OCI-LY7 (cell line): ENCODE measurements around the gene AQP11. TPM values are rescaled to one million over a fixed set of nuclear protein-coding genes. Genes with fewer than 3 reads are reported as not detected.

Source experiments
- BruUV-seq: library from RNA; stranded (reverse); fragments of 400-500 nt; replicated peaks from 2 replicates; lab custom pipeline; 2021; lab: Mats Ljungman, UMichigan
- CTCF ChIA-PET: fragments of 300-600 bp; sonication (Branson Sonifier 250); formaldehyde crosslinking; loops from one replicate; lab custom pipeline; 2022; ENCODE audit warnings: antibody characterized with exemption; ENCODE audit not compliant: unreplicated experiment; lab: Charles Lee
- POLR2A ChIA-PET: fragments of 300-600 bp; sonication (Branson Sonifier 250); formaldehyde crosslinking; loops from one replicate; lab custom pipeline; 2022; ENCODE audit warnings: antibody characterized with exemption; lab: Charles Lee
- DNase-seq: peaks from one replicate; pipeline ENCODE4 v3.0.0-alpha.2; 2015; ENCODE audit warnings: low spot score
- H2AFZ ChIP-seq: fragments of 200-600 bp; sonication (generic), shearing (Covaris generic); 2 replicates; pipeline ENCODE4 v1.6.1; 2014; ENCODE audit warnings: mild to moderate bottlenecking, antibody characterized with exemption, low read length, moderate library complexity
- H3K27ac ChIP-seq: fragments of 200-600 bp; sonication (generic); 2 replicates; pipeline ENCODE4 v1.5.1; 2014; ENCODE audit warnings: mixed run types, low read depth, mild to moderate bottlenecking, moderate library complexity, low read length, inconsistent platforms; ENCODE audit not compliant: poor library complexity, severe bottlenecking
- H3K36me3 ChIP-seq: fragments of 200-600 bp; sonication (generic); 2 replicates; pipeline ENCODE4 v1.6.1; 2014; ENCODE audit warnings: mild to moderate bottlenecking, antibody characterized with exemption, low read length, moderate library complexity, mixed read lengths; ENCODE audit not compliant: insufficient read depth
- H3K4me1 ChIP-seq: fragments of 200-600 bp; sonication (generic); 2 replicates; pipeline ENCODE4 v1.5.1; 2014; ENCODE audit warnings: mild to moderate bottlenecking, low read length; ENCODE audit not compliant: insufficient read depth, poor library complexity, severe bottlenecking
- H3K4me2 ChIP-seq: fragments of 200-600 bp; sonication (generic); 2 replicates; pipeline ENCODE4 v1.6.1; 2014; ENCODE audit warnings: mild to moderate bottlenecking, low read length
- H3K4me3 ChIP-seq: fragments of 200-600 bp; sonication (generic); 2 replicates; pipeline ENCODE4 v1.5.1; 2014; ENCODE audit warnings: mild to moderate bottlenecking, low read depth, low read length; ENCODE audit not compliant: poor library complexity, severe bottlenecking
- H3K79me2 ChIP-seq: fragments of 200-600 bp; sonication (generic); 2 replicates; pipeline ENCODE4 v1.6.1; 2016; ENCODE audit warnings: low read depth, mild to moderate bottlenecking, low read length, moderate library complexity, mixed read lengths; ENCODE audit not compliant: insufficient read depth
- H3K9me2 ChIP-seq: fragments of 200-600 bp; sonication (generic); 2 replicates; pipeline ENCODE4 v1.6.1; 2016; ENCODE audit warnings: mild to moderate bottlenecking, low read length, mixed read lengths; ENCODE audit not compliant: insufficient read depth
- H3K9me3 ChIP-seq: fragments of 200-600 bp; sonication (generic); 2 replicates; pipeline ENCODE4 v1.6.1; 2014; ENCODE audit warnings: mild to moderate bottlenecking, mixed run types, low read length, mixed read lengths
- H4K20me1 ChIP-seq: fragments of 200-600 bp; sonication (generic); 2 replicates; pipeline ENCODE4 v1.6.1; 2014; ENCODE audit warnings: mild to moderate bottlenecking, antibody characterized with exemption, low read length, moderate library complexity, mixed read lengths; ENCODE audit not compliant: insufficient read depth
- CTCF ChIP-seq: fragments of 200-600 bp; sonication (generic); conservative IDR thresholded peaks from 2 replicates; pipeline ENCODE4 v1.5.1; 2014; ENCODE audit warnings: mild to moderate bottlenecking, antibody characterized with exemption, low read length, moderate library complexity, mixed read lengths
- EZH2phosphoT487 ChIP-seq: fragments of 200-600 bp; sonication (generic); IDR thresholded peaks from 2 replicates; pipeline ENCODE4 v1.6.1; 2018; ENCODE audit warnings: low read depth, borderline replicate concordance, mild to moderate bottlenecking, mixed run types, antibody characterized with exemption, low read length, moderate library complexity, mixed read lengths
- intact Hi-C: fragments of 100-400 bp; cut with micrococcal nuclease; formaldehyde crosslinking; loops from one replicate; pipeline ENCODE4 v1.10.0; 2022; ENCODE audit not compliant: unreplicated experiment
- total RNA-seq, 2 experiments: library from RNA; depleted of rRNA in 1 of 2; stranded (reverse); fragments of >200 nt in 1 of 2; shearing (Covaris generic) in 1 of 2; gene quantifications; 2 replicates each; pipeline ENCODE4 v1.2.3, GENCODE V29; 2014 to 2022

AQP11 gene
- total RNA-seq, 2 experiments from 2014 or later: not detected

GRCh38 chr11:77650123-77650522 lies 60.4 kb downstream of the AQP11 start:
- intact Hi-C loops: no loop called here
- Histone ChIP-seq H3K4me2 (no peak overlapping the region), H2AFZ (no peak overlapping the region), H3K4me3 (no peak overlapping the region), H3K4me1 (no peaks in the 10 kb centered on the region), H3K79me2 (no peaks in the 10 kb centered on the region), H4K20me1 (no peaks in the 10 kb centered on the region), H3K36me3 (no peaks in the 10 kb centered on the region), H3K9me2 (no peaks in the 10 kb centered on the region), H3K9me3 (no peaks in the 10 kb centered on the region), H3K27ac (no peak overlapping the region)
- CTCF ChIA-PET: no interaction called here
- BruUV-seq: no TSS peak
- DNase-seq: no peak
- POLR2A ChIA-PET: interaction anchor here (0.6 to 1.7 kb wide), 3 partner anchors 15 to 391 kb away, joined by 3 to 5 read pairs (median 4); no protein-coding TSS in a partner anchor
- TF ChIP-seq EZH2phosphoT487: no peak
- no peak for TF ChIP-seq CTCF

GRCh38 chr11:77654770-77655434 lies 65.1 kb downstream of the AQP11 start:
- Histone ChIP-seq H3K79me2 (no peaks in the 10 kb centered on the region), H4K20me1 (no peaks in the 10 kb centered on the region), H3K36me3 (no peaks in the 10 kb centered on the region), H3K9me2 (no peaks in the 10 kb centered on the region), H3K9me3 (no peaks in the 10 kb centered on the region), H3K4me1 (no peaks in the 10 kb centered on the region), H3K4me3 (no peak overlapping the region), H3K4me2 (no peak overlapping the region), H3K27ac (no peak overlapping the region), H2AFZ (no peak overlapping the region)
- intact Hi-C loops: no loop called here
- no peak for DNase-seq
- no peak for TF ChIP-seq CTCF
- TF ChIP-seq EZH2phosphoT487: no peak
- ChIA-PET POLR2A (interaction anchor here (0.5 kb wide), 1 partner anchor 93 kb away, joined by 3 read pairs; no protein-coding TSS in a partner anchor), CTCF (no interaction called here)
- BruUV-seq: no TSS peak

- no peak for DNase-seq
- no peaks in the 10 kb centered on the region for H3K9me2 ChIP-seq
- H3K4me2 ChIP-seq: no peak overlapping the region
- no peak overlapping the region for H3K27ac ChIP-seq
- no peak overlapping the region for H3K4me3 ChIP-seq
- H3K4me1 ChIP-seq: peaks cover 15% of the 10 kb centered on the region
- H2AFZ ChIP-seq: no peak overlapping the region
- no peaks in the 10 kb centered on the region for H3K79me2 ChIP-seq
- no peaks in the 10 kb centered on the region for H3K36me3 ChIP-seq
- H3K9me3 ChIP-seq: no peaks in the 10 kb centered on the region
- intact Hi-C loops: no loop called here
- TF ChIP-seq CTCF (no peak), EZH2phosphoT487 (no peak)
- CTCF ChIA-PET: no interaction called here
- POLR2A ChIA-PET: no interaction called here
- no TSS peak for BruUV-seq
- no peaks in the 10 kb centered on the region for H4K20me1 ChIP-seq
Measured at GRCh38 chr11:77656362-77656761, 66.6 kb downstream of the AQP11 start.
